ENCODE data around the gene EFNA5.

Gene EFNA5

GRCh38 chr5:107517185-107518033 lies 153.3 kb downstream of the EFNA5 start:
- H3K4ac ChIP-seq (ENCODE audit: low read depth, low read length): no peak overlapping the region

GRCh38 chr5:107516452-107517184 lies 154.1 kb downstream of the EFNA5 start:
- Histone ChIP-seq H3K4me3 (ENCODE audit: low read length) (no peak overlapping the region), H3K27me3 (ENCODE audit: insufficient read depth, low read length, poor library complexity) (no peaks in the 10 kb centered on the region), H3K27ac (ENCODE audit: low read depth, low read length) (no peak overlapping the region), H3K4me1 (ENCODE audit: control insufficient read depth, low read depth, low read length) (peaks cover 8% of the 10 kb centered on the region), H3K4me2 (ENCODE audit: low read length) (no peak overlapping the region), H4K5ac (ENCODE audit: low read length) (no peak overlapping the region), H2BK120ac (ENCODE audit: low read depth, low read length) (no peak overlapping the region), H3K23ac (ENCODE audit: low read length) (no peak overlapping the region), H2AK5ac (ENCODE audit: low read length) (no peak overlapping the region), H4K8ac (ENCODE audit: low read depth, low read length) (no peak overlapping the region), H3K4ac (ENCODE audit: low read depth, low read length) (no peak overlapping the region), H3K9ac (ENCODE audit: low read length) (no peak overlapping the region), H3K18ac (ENCODE audit: low read length) (no peak overlapping the region), H3K79me2 (ENCODE audit: control insufficient read depth, insufficient read depth, low read length) (peaks cover 2% of the 10 kb centered on the region), H3K36me3 (ENCODE audit: control insufficient read depth, insufficient read depth, low read length) (no peaks in the 10 kb centered on the region), H3K56ac (ENCODE audit: low read length) (no peak overlapping the region), H3K79me1 (ENCODE audit: low read length) (peaks cover 7% of the 10 kb centered on the region), H2BK15ac (replicated peaks; ENCODE audit: low read depth) (no peak overlapping the region), H2BK5ac (ENCODE audit: low read length) (no peak overlapping the region)
- DNase-seq: no peak
- no CpG with 5 or more reads among the region's 3 CpGs for WGBS (ENCODE audit: extremely low coverage, insufficient coverage, low lambda C conversion rate)

More at GRCh38 chr5:107517185-107518033, 153.3 kb downstream of the EFNA5 start:
- no peaks in the 10 kb centered on the region for H3K27me3 ChIP-seq (ENCODE audit: insufficient read depth, low read length, poor library complexity)
- no peak overlapping the region for H3K4me3 ChIP-seq (ENCODE audit: low read length)
- H3K79me1 ChIP-seq (ENCODE audit: low read length): peaks cover 9% of the 10 kb centered on the region
- H2BK15ac ChIP-seq (replicated peaks; ENCODE audit: low read depth): no peak overlapping the region
- no peak overlapping the region for H3K27ac ChIP-seq (ENCODE audit: low read depth, low read length)
- H2BK120ac ChIP-seq (ENCODE audit: low read depth, low read length): no peak overlapping the region
- DNase-seq: no peak
- WGBS (ENCODE audit: extremely low coverage, insufficient coverage, low lambda C conversion rate): no CpG with 5 or more reads among the region's 10 CpGs
- H3K4me2 ChIP-seq (ENCODE audit: low read length): no peak overlapping the region
- H3K36me3 ChIP-seq (ENCODE audit: control insufficient read depth, insufficient read depth, low read length): no peaks in the 10 kb centered on the region
- H3K56ac ChIP-seq (ENCODE audit: low read length): no peak overlapping the region
- H3K9ac ChIP-seq (ENCODE audit: low read length): no peak overlapping the region
- no peak overlapping the region for H2AK5ac ChIP-seq (ENCODE audit: low read length)
- H4K8ac ChIP-seq (ENCODE audit: low read depth, low read length): no peak overlapping the region
- H2BK5ac ChIP-seq (ENCODE audit: low read length): no peak overlapping the region
- peaks cover 2% of the 10 kb centered on the region for H3K79me2 ChIP-seq (ENCODE audit: control insufficient read depth, insufficient read depth, low read length)
- H3K4me1 ChIP-seq (ENCODE audit: control insufficient read depth, low read depth, low read length): peaks cover 7% of the 10 kb centered on the region
- no peak overlapping the region for H3K23ac ChIP-seq (ENCODE audit: low read length)
- H3K18ac ChIP-seq (ENCODE audit: low read length): no peak overlapping the region
- H4K5ac ChIP-seq (ENCODE audit: low read length): no peak overlapping the region

- H3K9ac ChIP-seq (ENCODE audit: low read length): no peak overlapping the region
- H4K8ac ChIP-seq (ENCODE audit: low read depth, low read length): no peak overlapping the region
- no peak overlapping the region for H2AK5ac ChIP-seq (ENCODE audit: low read length)
- H3K27me3 ChIP-seq (ENCODE audit: insufficient read depth, low read length, poor library complexity): no peaks in the 10 kb centered on the region
- H2BK15ac ChIP-seq (replicated peaks; ENCODE audit: low read depth): no peak overlapping the region
- H3K23ac ChIP-seq (ENCODE audit: low read length): no peak overlapping the region
- H2BK5ac ChIP-seq (ENCODE audit: low read length): no peak overlapping the region
- H3K4me2 ChIP-seq (ENCODE audit: low read length): no peak overlapping the region
- no peak overlapping the region for H3K56ac ChIP-seq (ENCODE audit: low read length)
- no peak overlapping the region for H3K27ac ChIP-seq (ENCODE audit: low read depth, low read length)
- H2BK120ac ChIP-seq (ENCODE audit: low read depth, low read length): no peak overlapping the region
- WGBS (ENCODE audit: extremely low coverage, insufficient coverage, low lambda C conversion rate): no CpG with 5 or more reads among the region's 7 CpGs
- peaks cover 7% of the 10 kb centered on the region for H3K79me1 ChIP-seq (ENCODE audit: low read length)
- H3K4ac ChIP-seq (ENCODE audit: low read depth, low read length): no peak overlapping the region
- no peak for DNase-seq
- H3K36me3 ChIP-seq (ENCODE audit: control insufficient read depth, insufficient read depth, low read length): no peaks in the 10 kb centered on the region
- H3K4me1 ChIP-seq (ENCODE audit: control insufficient read depth, low read depth, low read length): peaks cover 8% of the 10 kb centered on the region
- no peak overlapping the region for H4K5ac ChIP-seq (ENCODE audit: low read length)
- no peak overlapping the region for H3K18ac ChIP-seq (ENCODE audit: low read length)
- H3K4me3 ChIP-seq (ENCODE audit: low read length): no peak overlapping the region
- peaks cover 2% of the 10 kb centered on the region for H3K79me2 ChIP-seq (ENCODE audit: control insufficient read depth, insufficient read depth, low read length)
Observed at GRCh38 chr5:107515521-107516080, 155.1 kb downstream of the EFNA5 start.

- no peak overlapping the region for H2BK15ac ChIP-seq (replicated peaks; ENCODE audit: low read depth)
- H3K18ac ChIP-seq (ENCODE audit: low read length): no peak overlapping the region
- H3K4me1 ChIP-seq (ENCODE audit: control insufficient read depth, low read depth, low read length): peaks cover 5% of the 10 kb centered on the region
- no peak overlapping the region for H4K5ac ChIP-seq (ENCODE audit: low read length)
- H3K79me1 ChIP-seq (ENCODE audit: low read length): peaks cover 4% of the 10 kb centered on the region
- no peak overlapping the region for H2BK120ac ChIP-seq (ENCODE audit: low read depth, low read length)
- peaks cover 2% of the 10 kb centered on the region for H3K79me2 ChIP-seq (ENCODE audit: control insufficient read depth, insufficient read depth, low read length)
- H3K27me3 ChIP-seq (ENCODE audit: insufficient read depth, low read length, poor library complexity): no peaks in the 10 kb centered on the region
- H3K36me3 ChIP-seq (ENCODE audit: control insufficient read depth, insufficient read depth, low read length): no peaks in the 10 kb centered on the region
- H3K4me3 ChIP-seq (ENCODE audit: low read length): no peak overlapping the region
- H4K8ac ChIP-seq (ENCODE audit: low read depth, low read length): no peak overlapping the region
- no peak for DNase-seq
- no peak overlapping the region for H2AK5ac ChIP-seq (ENCODE audit: low read length)
- no peak overlapping the region for H3K4me2 ChIP-seq (ENCODE audit: low read length)
- no peak overlapping the region for H3K27ac ChIP-seq (ENCODE audit: low read depth, low read length)
- no peak overlapping the region for H3K56ac ChIP-seq (ENCODE audit: low read length)
- H3K4ac ChIP-seq (ENCODE audit: low read depth, low read length): no peak overlapping the region
- no peak overlapping the region for H3K23ac ChIP-seq (ENCODE audit: low read length)
- H3K9ac ChIP-seq (ENCODE audit: low read length): no peak overlapping the region
- no peak overlapping the region for H2BK5ac ChIP-seq (ENCODE audit: low read length)
- WGBS (ENCODE audit: extremely low coverage, insufficient coverage, low lambda C conversion rate): no CpG with 5 or more reads among the region's 2 CpGs
Observed at GRCh38 chr5:107514305-107514704, 156.4 kb downstream of the EFNA5 start.

GRCh38 chr5:107513337-107514085 lies 157.2 kb downstream of the EFNA5 start:
- no peak for DNase-seq
- peaks cover 3% of the 10 kb centered on the region for H3K79me1 ChIP-seq (ENCODE audit: low read length)
- no peak overlapping the region for H3K56ac ChIP-seq (ENCODE audit: low read length)
- H3K23ac ChIP-seq (ENCODE audit: low read length): no peak overlapping the region
- H3K4me3 ChIP-seq (ENCODE audit: low read length): no peak overlapping the region
- H2BK120ac ChIP-seq (ENCODE audit: low read depth, low read length): no peak overlapping the region
- H3K9ac ChIP-seq (ENCODE audit: low read length): no peak overlapping the region
- H2BK15ac ChIP-seq (replicated peaks; ENCODE audit: low read depth): no peak overlapping the region
- no peak overlapping the region for H2AK5ac ChIP-seq (ENCODE audit: low read length)
- WGBS (ENCODE audit: extremely low coverage, insufficient coverage, low lambda C conversion rate): no CpG with 5 or more reads among the region's 10 CpGs
- H3K4me1 ChIP-seq (ENCODE audit: control insufficient read depth, low read depth, low read length): peaks cover 4% of the 10 kb centered on the region
- no peaks in the 10 kb centered on the region for H3K27me3 ChIP-seq (ENCODE audit: insufficient read depth, low read length, poor library complexity)
- no peak overlapping the region for H4K5ac ChIP-seq (ENCODE audit: low read length)
- no peak overlapping the region for H3K27ac ChIP-seq (ENCODE audit: low read depth, low read length)
- H3K4me2 ChIP-seq (ENCODE audit: low read length): no peak overlapping the region
- peaks cover 2% of the 10 kb centered on the region for H3K79me2 ChIP-seq (ENCODE audit: control insufficient read depth, insufficient read depth, low read length)
- no peaks in the 10 kb centered on the region for H3K36me3 ChIP-seq (ENCODE audit: control insufficient read depth, insufficient read depth, low read length)
- H3K18ac ChIP-seq (ENCODE audit: low read length): no peak overlapping the region
- no peak overlapping the region for H3K4ac ChIP-seq (ENCODE audit: low read depth, low read length)
- H2BK5ac ChIP-seq (ENCODE audit: low read length): no peak overlapping the region
- no peak overlapping the region for H4K8ac ChIP-seq (ENCODE audit: low read depth, low read length)

Measured in mesendoderm (in vitro differentiated cells).